Measurements from ENCODE around the gene CAB39. TPM values are rescaled to one million over a fixed set of nuclear protein-coding genes. Genes with fewer than 3 reads are reported as not detected.
A peak's percentile ranks its signal among the peaks of the same experiment; 100 is the strongest.

Gene CAB39
- total and polyA plus RNA-seq, 2 experiments from 2014 or later = 31.9 to 36.2 TPM

DNA sequence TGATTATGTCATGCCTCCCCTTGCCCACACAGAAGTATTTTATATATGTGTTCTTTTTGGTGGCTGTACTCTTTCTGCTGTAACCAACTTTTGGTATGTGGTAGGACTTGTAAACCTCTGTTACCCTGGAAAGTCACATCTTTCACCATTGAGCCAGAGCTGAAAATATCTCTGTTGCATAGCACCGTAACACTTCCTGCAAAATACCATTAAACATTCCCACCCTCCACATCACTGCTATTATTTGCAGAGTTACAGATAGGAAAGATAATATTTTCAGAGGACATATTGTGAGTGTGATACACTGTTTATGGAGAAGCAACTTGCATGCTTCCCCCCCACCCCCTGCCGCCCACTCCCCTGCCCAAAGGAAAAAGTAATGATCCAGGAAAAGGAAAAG lies 44.8 kb downstream of the CAB39 start:
- TF ChIP-seq, protein P1, sequence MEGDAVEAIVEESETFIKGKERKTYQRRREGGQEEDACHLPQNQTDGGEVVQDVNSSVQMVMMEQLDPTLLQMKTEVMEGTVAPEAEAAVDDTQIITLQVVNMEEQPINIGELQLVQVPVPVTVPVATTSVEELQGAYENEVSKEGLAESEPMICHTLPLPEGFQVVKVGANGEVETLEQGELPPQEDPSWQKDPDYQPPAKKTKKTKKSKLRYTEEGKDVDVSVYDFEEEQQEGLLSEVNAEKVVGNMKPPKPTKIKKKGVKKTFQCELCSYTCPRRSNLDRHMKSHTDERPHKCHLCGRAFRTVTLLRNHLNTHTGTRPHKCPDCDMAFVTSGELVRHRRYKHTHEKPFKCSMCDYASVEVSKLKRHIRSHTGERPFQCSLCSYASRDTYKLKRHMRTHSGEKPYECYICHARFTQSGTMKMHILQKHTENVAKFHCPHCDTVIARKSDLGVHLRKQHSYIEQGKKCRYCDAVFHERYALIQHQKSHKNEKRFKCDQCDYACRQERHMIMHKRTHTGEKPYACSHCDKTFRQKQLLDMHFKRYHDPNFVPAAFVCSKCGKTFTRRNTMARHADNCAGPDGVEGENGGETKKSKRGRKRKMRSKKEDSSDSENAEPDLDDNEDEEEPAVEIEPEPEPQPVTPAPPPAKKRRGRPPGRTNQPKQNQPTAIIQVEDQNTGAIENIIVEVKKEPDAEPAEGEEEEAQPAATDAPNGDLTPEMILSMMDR (IDR thresholded peaks at IDR 0.05; ENCODE audit: low read depth, low read length) = no peak
- Histone ChIP-seq H3K4me3 (no peak overlapping the region), H3K9me3 (ENCODE audit: low read depth) (no peaks in the 10 kb centered on the region), H3K36me3 (peaks cover 12% of the 10 kb centered on the region), H3K27ac (no peak overlapping the region), H3K27me3 (no peaks in the 10 kb centered on the region), H3K4me1 (ENCODE audit: low read depth) (no peaks in the 10 kb centered on the region)
- peak in 1 of 2 donors; percentile 85 for DNase-seq (ENCODE audit: low read depth in 1 of 2, low spot score in 1 of 2)

DNA sequence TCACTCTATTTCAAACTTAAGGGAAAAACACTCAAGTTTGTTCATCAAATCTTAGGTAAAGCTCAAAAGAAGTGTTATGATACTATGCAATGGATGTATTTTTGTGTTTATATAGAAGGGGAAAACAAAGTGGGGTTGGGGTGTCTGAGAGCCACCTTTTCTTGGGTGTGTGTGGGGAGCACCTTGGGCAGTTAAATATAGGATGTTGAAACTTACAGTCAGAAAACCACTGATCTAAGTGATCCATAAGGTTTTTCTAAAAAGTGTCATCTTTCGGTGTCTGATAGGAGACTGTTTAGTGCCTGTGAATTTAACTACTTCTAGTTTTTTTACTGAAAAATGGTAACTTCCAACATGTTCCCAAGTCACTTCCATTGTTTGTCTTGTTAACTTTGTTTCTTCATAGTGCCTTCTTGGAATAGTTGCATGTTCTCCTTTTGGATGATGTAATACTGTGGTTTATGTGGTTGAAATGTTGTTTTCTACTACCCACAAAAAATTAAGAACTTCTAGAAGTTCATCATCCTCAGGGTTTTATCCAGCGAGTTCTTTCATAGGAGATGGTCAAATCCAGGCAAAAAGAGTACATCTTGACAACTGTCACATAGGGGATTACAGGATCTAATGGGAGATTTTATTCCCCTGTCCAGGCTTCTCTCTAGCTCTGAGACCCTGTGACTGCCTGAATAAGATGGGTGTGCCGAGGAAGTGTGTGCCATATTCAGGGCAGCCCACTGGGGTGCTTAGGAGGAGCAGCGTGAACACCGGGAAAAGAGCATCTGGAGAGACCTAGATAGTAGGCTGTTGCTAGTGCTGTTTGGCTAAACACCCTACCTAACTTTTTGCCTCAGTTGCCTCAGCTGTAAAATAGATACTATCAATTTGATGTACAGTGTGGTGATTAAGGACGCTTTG lies 46.2 kb downstream of the CAB39 start:
- Histone ChIP-seq H3K4me1 (ENCODE audit: low read depth) (no peaks in the 10 kb centered on the region), H3K9me3 (ENCODE audit: low read depth) (no peaks in the 10 kb centered on the region), H3K36me3 (peaks cover 20% of the 10 kb centered on the region), H3K4me3 (no peak overlapping the region), H3K27ac (no peak overlapping the region), H3K27me3 (no peaks in the 10 kb centered on the region)
- DNase-seq (ENCODE audit: low read depth in 1 of 2, low spot score in 1 of 2) = peak in 1 of 2 donors; percentile 91
- TF ChIP-seq, protein P1 (IDR thresholded peaks at IDR 0.05; ENCODE audit: low read depth, low read length) = no peak

DNA sequence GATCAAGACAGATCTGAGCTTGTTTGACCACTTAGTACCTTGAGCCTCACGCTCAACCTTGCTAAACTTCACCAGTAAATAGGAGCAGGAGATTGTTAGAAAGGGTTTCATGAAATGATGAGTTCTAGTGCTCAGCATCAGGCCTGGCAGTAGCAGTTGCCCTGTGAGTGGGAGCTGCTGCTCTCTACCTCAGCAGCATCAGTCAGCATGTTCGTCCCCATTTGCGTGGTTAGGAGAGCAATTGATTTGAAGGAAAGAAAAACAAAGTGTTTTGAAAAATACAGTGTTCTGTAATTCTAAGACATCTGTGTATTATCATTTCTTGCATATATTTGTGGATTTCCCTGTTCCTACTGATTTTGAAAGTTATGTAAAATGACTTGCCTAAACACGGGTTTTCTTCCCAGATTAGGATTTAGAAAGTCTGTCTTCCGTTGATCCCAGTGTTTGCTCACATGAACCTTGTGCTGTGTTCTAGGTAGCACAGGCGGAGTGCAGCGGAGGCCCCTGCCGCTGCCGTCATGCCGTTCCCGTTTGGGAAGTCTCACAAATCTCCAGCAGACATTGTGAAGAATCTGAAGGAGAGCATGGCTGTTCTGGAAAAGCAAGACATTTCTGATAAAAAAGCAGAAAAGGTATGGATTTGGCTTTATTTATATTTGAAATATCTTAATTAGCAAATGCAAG lies 47.0 kb downstream of the CAB39 start:
- Histone ChIP-seq H3K4me1 (ENCODE audit: low read depth) (no peaks in the 10 kb centered on the region), H3K27me3 (no peaks in the 10 kb centered on the region), H3K4me3 (no peak overlapping the region), H3K27ac (no peak overlapping the region), H3K36me3 (peaks cover 20% of the 10 kb centered on the region), H3K9me3 (ENCODE audit: low read depth) (no peaks in the 10 kb centered on the region)
- DNase-seq (ENCODE audit: low read depth in 1 of 2, low spot score in 1 of 2) = peak in 1 of 2 donors; percentile 66
- TF ChIP-seq, protein P1 (IDR thresholded peaks at IDR 0.05; ENCODE audit: low read depth, low read length) = no peak

DNA sequence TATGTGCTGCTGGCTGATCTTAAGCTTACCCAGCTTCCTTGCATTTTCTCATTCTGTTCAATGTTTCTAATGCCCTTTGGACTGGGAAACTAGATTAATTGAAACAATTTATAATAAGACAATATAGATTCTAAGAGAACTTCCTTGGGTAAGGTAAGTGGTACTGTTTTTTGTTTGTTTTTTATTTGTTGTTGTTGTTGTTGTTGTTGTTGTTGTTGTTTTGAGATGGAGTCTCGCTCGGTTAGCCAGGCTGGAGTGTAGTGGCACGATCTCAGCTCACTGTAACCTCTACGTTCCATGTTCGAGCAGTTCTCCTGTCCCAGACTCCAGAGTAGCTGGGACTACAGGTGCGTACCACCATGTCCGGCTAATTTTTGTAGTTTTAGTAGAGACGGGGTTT lies 49.1 kb downstream of the CAB39 start:
- DNase-seq (ENCODE audit: low read depth in 1 of 2, low spot score in 1 of 2) = no peak
- H3K4me3 ChIP-seq = no peak overlapping the region
- no peaks in the 10 kb centered on the region for H3K9me3 ChIP-seq (ENCODE audit: low read depth)
- H3K27me3 ChIP-seq = no peaks in the 10 kb centered on the region
- no peak overlapping the region for H3K27ac ChIP-seq
- TF ChIP-seq, protein P1 (IDR thresholded peaks at IDR 0.05; ENCODE audit: low read depth, low read length) = no peak
- H3K36me3 ChIP-seq = peaks cover 23% of the 10 kb centered on the region
- H3K4me1 ChIP-seq (ENCODE audit: low read depth) = no peaks in the 10 kb centered on the region

DNA sequence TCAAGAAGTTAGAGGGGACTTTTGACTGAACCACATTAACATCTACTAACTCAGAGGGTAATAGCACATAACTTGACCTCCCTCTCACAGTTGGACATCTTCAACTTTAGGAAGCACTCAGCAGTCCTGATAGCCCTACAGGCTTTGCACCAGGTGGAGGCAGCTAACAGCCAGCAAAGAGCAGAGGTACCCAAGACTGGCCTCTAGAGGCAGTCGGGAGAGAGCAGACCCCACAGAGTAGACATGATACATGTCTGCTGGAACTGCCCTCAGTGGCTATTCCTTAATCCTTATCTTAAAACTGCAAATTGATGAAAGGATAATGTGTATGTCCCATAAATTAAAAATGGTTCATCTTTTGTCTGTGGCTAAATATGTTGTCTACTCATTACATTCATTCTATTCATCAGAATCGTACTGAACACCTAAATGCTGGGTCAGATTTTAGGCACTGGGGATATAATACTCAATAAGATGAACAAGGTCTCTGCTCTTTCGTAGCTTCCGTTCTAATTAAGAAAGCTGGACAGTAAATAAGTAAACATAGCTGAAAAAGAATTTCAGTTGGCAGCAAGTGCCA lies 49.8 kb downstream of the CAB39 start:
- TF ChIP-seq, protein P1 (IDR thresholded peaks at IDR 0.05; ENCODE audit: low read depth, low read length) = peak; percentile 65

More for the DNA sequence above, 49.8 kb downstream of the CAB39 start:
- H3K27ac ChIP-seq = no peak overlapping the region
- no peaks in the 10 kb centered on the region for H3K9me3 ChIP-seq (ENCODE audit: low read depth)
- H3K36me3 ChIP-seq = peaks cover 28% of the 10 kb centered on the region
- no peaks in the 10 kb centered on the region for H3K27me3 ChIP-seq
- no peak overlapping the region for H3K4me3 ChIP-seq
- DNase-seq (ENCODE audit: low read depth in 1 of 2, low spot score in 1 of 2) = peak; percentile 21 to 46
- no peaks in the 10 kb centered on the region for H3K4me1 ChIP-seq (ENCODE audit: low read depth)

All from cardiac muscle cell (in vitro differentiated cells and primary cell).